HG02981 (cell line): Measurements from ENCODE around the gene DGKI.

ENCODE experiments used
- ATAC-seq: cut with Tn5 transposase; IDR thresholded peaks from one replicate; pipeline ENCODE4 v1.9.1; 2021; ENCODE audit warnings: mild to moderate bottlenecking, moderate library complexity; ENCODE audit not compliant: unreplicated experiment

DGKI gene

DNA sequence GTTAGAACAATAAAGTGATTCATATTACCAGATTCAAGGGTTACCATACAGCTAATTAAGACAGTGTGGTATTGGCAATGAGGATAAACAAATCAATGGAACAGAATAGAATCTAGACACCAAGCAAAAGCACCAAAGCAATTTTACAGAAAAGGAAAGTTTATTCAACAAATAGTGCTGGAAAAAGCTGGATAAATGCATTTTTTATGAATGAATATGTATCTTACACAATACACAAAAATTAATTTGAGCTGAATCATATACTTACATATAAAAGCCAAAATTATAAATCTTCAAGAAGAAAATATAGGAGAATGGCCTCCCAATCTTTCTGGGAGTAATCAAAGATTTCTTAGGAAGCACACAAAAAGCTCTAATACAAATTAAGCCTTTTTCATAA, 282.8 kb downstream of the DGKI start:
- ATAC-seq, result no peak

DNA sequence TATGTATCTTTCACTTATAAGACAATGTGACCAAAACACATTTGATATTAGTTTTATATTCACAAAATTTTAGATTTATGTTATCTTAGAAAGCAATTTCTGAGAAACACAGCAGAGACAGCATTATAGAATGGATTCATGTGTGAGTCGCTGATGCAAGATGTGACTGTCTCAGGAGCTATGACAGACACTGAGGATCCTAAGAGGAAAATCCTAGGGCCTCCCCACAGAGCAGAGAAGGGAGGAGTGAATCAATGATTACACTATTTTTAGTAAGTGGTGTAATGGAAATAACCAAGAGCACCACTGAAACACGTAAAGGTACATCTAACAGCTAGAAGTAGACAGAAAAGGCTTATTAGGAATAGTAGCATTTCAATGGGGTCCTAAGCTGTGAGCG, 299.3 kb downstream of the DGKI start:
- no peak for ATAC-seq

DNA sequence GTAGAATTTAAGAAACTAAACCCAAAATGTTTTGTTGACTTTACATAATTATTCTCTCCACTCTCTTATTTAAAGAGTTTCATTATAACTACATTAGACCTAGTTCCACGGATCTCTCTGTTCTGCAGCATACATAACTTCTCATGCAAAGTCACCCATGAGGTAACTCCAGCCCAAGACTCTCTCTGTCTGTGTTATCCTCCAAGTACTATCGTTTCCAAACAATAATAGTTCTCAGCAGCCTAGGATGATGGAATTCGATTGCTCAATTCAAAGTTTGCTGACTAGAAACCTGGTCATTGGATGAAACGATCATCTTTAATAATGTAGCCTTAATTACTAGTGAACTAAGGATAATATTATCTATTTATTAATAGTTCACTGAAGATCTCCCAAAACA, 300.1 kb downstream of the DGKI start:
- no peak for ATAC-seq

DNA sequence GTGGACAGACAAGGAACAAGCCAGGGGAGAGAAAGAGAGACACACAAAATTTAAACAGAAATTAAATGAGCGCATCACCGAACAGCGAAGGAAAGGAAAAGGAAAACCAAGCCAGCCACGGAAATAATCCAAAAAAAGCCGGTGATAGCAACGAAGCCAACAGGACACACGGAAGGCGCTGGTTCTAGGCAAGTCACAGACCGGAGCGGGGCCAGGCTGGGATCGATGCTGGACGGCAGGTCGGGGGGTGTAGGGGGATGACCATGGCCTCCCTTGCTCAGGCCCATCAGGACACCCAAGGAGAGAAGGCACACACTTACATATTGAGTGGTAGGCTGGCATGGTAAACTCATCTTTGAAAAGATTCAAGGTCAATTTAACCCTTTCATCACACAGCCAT, 300.8 kb downstream of the DGKI start:
- no peak for ATAC-seq

DNA sequence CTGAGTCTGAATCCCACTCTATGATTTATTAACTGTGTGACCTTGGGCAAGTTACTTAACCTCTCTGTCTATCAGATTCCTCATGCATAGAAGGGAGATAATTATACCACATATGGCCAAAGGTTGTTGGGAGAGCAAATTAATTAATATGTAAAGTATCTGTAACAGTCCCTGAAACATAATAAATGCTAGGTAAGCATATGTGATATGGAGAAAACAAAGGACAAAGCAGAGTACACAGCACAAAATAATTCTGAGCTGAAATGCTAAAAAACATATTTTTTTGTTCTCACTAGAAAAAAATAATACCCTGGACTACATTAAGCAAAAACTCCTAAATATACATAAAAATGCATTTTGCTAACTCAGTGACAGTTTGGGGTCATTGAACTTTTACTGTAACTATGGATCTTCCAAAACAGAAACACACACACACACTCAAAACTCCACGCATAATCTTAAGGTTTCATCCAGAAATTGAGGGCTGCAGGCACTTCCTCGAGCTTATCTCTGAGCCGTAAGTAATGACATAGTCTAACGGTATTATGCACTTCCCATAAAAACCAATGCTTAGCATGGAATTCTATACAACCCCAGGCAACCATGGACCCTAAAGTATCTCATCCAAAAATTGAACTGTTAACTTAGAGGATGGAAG, 301.6 kb downstream of the DGKI start:
- ATAC-seq, result no peak

DNA sequence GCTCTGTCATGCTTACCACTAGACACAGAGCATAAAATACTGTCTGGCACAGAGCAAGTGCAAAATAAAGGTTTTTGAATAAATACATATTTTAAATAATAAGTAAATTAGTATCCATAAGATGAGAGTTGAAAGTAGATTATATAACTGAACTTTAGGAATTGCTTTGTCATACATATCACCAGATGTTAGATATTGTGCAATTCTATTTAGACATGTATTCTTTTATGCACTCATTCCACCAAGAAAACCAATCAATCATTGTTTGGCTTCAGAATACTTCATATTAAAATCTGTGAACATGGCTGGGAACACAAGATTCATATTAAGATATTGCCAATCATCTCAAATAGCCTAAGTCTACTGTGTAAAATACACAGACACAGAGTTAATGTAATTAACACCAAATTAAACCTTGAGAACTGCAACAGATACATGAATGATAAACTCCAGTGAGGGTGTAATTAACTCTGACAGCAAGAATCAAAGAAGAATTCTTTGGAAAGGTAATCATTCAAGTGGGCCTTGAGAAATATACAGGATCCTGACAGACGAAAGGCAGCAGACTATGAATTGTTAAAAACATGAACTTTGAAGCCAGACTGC, 302.2 kb downstream of the DGKI start:
- no peak for ATAC-seq

DNA sequence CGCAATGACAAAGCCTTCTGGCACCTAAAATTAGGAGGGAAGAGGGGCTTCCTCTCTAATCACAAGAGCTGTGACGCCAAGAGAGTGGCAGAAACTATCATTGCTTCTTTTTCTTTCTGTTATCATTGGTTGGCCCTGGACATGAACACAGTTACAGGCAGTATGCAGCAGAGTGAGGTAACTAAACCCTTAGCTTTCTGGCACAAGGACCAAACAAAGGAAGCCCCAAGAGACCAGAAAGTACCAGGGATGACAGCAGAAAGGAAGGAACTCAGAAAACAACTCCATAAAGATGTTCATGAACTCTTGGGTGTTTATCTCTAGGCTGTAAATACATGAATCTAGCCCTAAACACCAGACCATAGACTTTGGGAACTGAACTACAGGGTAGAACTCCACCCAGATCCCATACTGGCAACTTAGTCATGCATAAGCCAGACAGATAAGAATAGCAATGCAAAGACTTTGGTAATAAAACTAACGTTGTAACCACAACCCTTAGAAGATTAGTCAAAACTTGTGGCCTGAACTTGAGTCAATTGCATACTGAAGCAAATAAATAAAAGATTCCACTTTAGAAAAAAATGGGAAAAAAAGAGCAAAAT, 307.6 kb downstream of the DGKI start:
- ATAC-seq, result no peak

DNA sequence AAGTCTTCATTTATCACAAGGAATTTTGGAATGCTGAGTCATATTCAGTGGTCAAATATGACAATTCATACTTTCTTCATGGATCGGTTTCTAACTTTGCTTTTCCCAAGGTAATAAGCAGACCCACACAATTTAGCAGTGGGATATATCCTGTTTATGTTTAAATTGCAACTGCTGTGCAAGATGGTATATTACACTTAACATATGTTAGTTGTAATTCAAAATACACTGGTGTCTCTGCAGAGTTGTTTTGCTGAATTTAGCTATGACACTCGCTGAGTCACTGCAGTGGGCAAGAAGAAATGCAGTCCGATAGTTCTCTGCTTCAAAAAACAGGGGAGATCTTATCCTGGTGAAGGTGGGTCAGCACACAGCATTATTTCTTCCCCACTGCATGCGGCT, 308.4 kb downstream of the DGKI start:
- ATAC-seq, result no peak

DNA sequence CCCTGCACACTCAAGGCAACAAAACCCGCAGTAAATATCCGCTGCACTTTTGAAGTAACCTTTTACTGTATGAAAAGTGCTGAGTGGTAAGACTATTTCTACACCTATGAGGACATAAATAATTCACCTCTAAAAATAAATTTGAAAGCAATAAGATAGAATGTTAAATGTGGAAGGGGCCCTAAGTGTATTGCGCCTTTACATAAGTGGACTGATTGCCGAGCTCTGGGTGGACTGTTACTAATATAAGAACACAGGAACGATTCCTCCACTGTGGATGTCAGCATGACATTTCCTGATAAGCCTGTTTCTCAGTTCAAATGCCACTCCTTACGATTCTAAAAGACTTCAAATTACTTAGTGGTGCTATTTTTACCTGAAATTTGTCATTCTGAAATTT, 311.2 kb downstream of the DGKI start:
- no peak for ATAC-seq

DNA sequence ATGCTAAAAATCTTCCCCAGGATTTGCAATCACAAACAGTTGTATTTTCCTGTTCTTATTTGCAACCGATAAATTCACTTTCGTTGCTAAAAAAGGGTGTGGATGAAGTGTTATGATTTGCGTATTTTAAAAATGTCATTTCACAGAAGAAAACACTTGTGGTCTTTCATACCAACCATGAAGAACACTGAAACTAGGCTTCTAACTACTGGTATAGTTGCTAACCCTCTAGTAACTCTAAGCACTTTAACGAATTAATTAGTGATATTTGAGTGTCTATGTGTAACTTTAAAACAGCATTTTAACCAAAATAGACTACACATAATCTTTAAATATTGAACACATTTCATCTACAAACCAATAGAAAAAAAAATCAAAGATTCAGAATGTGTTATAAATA, 315.1 kb downstream of the DGKI start:
- no peak for ATAC-seq

DNA sequence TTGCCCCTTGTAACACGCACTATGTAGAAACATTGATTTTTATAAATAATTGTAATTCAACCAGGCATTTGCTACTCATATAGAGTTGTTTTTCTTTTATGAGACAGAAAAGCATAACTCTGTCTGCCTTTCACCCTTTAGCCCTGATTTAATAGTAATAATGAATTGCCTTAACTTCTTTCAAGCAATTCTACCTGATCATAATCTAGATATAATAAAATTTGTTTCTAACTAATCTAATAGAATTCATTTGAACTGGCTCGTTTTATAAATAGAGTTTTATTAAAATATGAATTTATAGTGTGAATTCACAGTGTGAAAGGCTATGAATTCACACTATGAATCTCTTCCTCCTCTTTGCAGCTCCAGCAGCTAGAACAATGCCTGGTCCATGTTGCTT, 319.1 kb downstream of the DGKI start:
- ATAC-seq, result no peak

DNA sequence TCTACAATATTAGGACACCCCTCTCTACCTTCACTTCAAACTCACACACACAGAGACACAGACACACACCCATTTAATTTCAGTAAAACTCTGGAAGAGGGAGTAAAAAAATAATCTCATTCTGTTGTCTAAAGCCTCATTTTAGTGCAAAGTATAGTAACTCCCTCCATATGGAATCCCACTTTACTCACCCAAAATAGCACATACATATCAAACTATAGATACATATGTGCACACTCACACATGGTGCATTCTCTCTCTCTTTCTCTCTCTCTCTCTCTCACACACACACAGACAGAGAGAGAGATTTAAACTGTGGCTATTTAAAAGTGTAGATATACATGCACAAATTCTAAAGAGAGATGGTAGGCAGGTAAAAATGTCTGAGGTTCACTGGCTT, 323.6 kb downstream of the DGKI start:
- ATAC-seq, result no peak

DNA sequence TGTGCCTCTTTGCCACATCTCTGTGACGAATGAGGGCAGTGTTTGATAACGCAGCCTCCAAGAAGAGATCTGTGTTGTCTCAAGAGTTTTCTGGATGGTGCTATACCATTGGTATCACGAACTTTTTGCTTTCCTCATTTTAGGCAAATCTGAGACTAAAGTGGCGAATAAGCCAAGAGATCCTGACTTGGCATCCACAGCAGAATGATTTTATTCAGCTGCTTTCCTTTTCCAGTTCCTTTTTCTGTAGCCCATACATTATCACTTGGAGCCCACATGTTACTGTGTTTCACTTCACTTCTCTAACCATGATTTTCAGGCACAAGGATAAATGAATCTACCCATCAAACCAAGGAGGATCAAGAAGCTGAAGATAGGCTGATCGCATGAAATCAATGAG, 325.3 kb downstream of the DGKI start:
- no peak for ATAC-seq

DNA sequence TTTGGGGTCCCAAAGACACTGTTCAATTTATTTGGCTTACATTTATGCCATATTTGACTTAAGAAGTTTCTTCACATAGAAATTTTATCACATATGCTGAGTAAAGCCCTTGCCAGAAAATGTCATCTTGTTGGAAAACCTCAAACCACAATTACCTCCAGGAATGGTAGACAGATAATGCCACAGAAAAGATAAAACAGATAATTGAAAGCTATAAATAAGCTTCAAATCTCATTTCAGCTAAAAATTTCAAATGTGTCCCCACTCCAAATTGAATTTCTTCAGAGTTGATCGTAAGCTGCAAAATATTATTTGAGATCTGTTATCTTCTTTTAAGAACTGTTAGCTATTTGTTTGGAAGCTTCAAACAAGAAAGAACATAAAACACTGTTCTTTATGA, 326.8 kb downstream of the DGKI start:
- ATAC-seq, result no peak

DNA sequence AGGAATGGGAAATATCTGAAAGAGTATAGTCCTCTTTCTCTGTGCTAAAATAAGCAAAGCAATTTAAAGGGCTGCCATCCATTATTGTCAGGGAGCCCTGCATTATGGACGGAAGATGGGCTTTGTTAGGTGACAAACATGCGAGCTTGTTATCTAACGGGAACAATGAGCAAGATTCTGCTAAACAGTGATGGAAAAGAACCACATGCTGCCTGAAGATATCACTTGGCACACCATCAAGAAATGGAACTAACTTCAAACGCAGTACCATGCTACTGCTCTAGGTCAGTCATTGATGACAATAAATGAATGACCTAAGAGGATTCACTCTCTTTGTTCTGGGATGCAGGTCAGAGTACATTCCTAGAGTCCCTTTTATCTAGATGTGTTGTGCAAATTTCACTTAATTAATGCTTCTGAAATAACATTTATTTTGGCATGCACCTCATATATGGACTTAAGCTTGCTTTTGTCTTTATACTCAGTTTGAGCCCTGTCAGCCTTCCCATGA, 327.5 kb downstream of the DGKI start:
- ATAC-seq, result no peak

DNA sequence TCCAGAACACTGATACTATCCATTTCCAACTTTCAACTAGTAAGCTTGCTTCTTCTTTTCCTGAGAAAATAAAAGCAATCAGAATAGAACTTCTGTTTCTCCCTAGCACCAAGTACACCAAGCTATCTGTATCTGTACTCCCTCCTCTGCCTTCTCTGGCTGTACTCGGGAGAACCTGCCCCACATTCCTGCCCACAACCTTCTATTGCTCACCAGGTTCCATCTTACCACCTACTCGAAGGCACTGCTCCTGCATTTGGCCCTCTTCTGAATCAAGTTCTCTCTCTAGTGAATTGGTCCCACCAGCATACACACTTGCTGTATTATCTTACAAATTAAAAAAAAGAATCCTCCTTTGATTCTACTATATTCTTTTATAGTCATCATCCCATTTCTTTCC, 333.7 kb downstream of the DGKI start:
- ATAC-seq, result no peak

DNA sequence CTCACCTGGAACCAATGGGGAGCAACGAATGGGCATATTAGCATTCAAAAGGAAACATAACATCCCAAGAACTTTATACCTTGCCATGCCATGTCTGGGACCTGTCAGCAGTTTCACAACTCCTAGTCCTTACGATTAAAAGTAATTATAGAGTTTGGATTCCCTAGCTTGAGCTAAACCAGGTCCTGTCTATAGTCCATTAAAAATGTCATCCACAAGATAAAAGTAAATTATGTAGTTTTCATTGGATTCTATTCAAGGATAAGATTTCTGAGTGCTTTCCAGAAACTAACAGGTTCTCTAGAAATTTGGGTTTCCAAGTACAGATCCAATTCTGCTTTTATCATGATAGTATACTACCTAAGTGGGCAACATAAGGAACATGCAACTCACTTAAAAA, 339.7 kb downstream of the DGKI start:
- ATAC-seq, result no peak

DNA sequence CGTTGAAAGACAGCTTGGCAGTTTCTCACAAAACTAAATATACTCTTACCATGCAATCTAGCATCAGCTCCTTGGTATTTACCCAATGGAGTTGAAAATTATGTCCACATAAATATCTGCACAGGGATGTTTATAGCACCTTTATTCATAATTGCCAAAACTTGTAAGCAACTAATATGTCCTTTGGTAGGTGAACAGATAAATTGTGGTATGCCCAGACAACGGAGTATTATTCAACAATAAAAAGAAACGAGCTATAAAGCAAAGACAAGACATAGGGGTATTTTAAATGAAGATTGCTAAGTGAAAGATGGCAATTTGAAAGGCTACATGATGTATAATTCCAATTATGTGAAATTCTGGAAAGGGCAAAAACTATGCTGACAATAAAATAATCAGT, 340.7 kb downstream of the DGKI start:
- ATAC-seq, result no peak

DNA sequence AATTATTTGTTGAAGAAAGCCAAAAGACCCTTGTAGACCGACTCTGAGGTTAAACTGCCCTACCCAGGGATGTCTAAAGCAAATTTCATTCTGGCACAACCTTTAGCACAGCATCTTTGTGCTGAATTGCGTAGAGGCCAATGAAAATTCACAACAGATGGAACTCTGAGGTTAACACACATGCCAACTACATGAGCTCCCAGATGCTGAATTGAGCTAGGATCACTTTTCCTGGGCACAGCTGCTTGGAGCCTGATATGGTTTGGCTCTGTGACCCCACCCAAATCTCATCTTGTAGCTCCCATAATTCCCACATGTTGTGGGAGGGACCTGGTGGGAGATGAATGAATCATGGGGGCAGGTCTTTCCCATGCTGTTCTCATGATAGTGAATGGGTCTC, 345.2 kb downstream of the DGKI start:
- no peak for ATAC-seq

DNA sequence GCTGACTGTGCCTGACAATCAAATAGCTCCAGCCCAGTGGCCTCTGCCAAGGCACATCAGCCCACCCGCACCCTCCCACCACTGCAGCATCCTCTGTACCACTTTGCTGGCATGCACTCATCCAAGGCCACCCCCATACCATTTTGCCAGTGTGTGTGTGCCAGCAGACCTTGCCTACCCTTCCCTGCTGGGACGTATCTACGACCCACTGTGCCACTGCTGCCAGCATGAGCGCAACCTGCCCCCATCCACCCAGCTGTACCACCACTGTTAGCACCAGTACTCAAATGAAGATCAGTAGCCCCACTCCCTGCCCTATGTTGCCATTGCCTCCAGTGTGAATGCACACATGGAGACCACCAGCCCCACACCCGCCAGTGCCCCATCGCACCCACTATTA, 353.9 kb downstream of the DGKI start:
- ATAC-seq, result no peak

DNA sequence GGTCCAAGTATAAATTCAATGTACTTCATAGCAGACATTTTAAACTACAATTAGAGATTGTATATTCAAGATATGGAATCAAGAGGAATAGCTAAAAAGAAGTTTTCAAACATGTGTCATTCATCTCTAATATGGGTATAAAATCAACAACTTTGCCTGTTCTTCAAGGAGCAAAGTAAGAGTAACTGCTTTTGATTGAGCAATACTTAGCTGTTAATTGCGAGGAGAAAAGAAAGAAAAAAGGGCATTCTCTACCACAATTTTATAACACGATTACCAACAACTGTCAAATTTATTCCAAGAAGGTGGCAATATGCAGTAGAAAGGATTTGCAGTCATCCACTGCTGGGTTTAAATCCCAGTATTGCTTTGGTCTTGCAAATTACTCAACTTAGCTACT, 356.9 kb downstream of the DGKI start:
- ATAC-seq, result no peak

DNA sequence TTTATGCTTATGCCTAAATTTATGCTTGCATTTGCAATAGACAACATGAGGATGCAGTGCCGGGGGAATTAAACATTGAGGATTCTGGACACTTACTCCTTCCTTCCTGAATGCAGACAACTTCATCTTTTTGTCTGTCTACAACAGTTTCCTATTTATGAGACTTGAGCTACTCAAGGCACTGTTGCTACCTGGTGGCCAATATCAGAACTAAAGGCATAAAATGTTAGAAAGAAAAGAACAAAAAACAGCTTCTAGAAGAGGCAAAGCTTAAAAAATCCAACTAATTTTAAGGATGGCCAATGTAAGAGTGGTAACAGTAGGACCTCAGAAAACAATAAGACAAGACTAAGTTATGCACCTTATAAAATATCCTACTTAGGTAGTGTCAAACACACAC, 358.7 kb downstream of the DGKI start:
- ATAC-seq, result no peak

DNA sequence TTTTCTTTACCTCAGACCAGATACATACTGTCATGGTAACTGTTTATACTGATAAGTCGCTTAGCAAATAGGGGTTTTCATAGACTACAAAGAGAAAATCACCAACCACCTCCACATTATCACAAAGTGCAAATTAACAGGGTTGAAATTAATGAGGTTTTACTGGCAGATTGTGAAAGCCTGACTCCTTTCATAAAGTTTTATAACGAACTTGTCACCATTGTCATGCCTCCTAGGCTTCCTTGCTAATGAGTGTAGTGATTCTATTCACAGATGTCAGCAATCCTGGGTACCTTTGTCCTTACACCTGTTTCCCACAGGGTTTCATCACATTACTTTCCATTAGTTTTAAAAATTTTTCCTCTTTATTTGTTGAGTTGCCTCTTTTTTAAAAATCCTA, 361.0 kb downstream of the DGKI start:
- no peak for ATAC-seq
